HG03460 (cell line): ENCODE measurements around the gene TRNAU1AP.
"Not testable (repeated sequence)": the region's sequence is repeated elsewhere in the genome, so short reads cannot be mapped to it uniquely, and the experiment has no call there.

Source experiments
- ATAC-seq: cut with Tn5 transposase; IDR thresholded peaks from one replicate; pipeline ENCODE4 v1.9.1; 2021; ENCODE audit not compliant: unreplicated experiment

The TRNAU1AP gene

GRCh38 chr1:28552758-28553663, at the start of gene TRNAU1AP:
Gene TRNAU1AP (plus strand): TSS chr1:28553085. CDS start chr1:28553111, 26 bp downstream.
- peak; percentile 91 for ATAC-seq

GRCh38 chr1:28503117-28503516, 49.8 kb upstream of the TRNAU1AP start:
- ATAC-seq: no peak

GRCh38 chr1:28505406-28506187, 47.3 kb upstream of the TRNAU1AP start, which contains the start of gene RCC1:
Gene RCC1 (plus strand): TSS chr1:28506043. CDS start chr1:28529867, 23,824 bp downstream.
- peak; percentile 82 for ATAC-seq

GRCh38 chr1:28506907-28507246, 46.0 kb upstream of the TRNAU1AP start:
- no peak for ATAC-seq

GRCh38 chr1:28507247-28507645, 45.6 kb upstream of the TRNAU1AP start:
- ATAC-seq: no peak

- no peak for ATAC-seq
These were observed 45.0 kb upstream of the TRNAU1AP start for GRCh38 chr1:28507646-28508434.

GRCh38 chr1:28508435-28508754, 44.5 kb upstream of the TRNAU1AP start:
- no peak for ATAC-seq

- no peak for ATAC-seq
These were observed 43.1 kb upstream of the TRNAU1AP start for GRCh38 chr1:28509705-28510272.

GRCh38 chr1:28510273-28510969, 42.5 kb upstream of the TRNAU1AP start:
- ATAC-seq: no peak

GRCh38 chr1:28510970-28511440, 41.9 kb upstream of the TRNAU1AP start:
- no peak for ATAC-seq

- no peak for ATAC-seq
These were observed 40.8 kb upstream of the TRNAU1AP start for GRCh38 chr1:28512058-28512611.

- ATAC-seq: not testable (repeated sequence)
These were observed 38.4 kb upstream of the TRNAU1AP start for GRCh38 chr1:28514445-28514933.

GRCh38 chr1:28516518-28516956, 36.3 kb upstream of the TRNAU1AP start:
- no peak for ATAC-seq

GRCh38 chr1:28517649-28517999, 35.3 kb upstream of the TRNAU1AP start:
- ATAC-seq: no peak

GRCh38 chr1:28518000-28518744, 34.7 kb upstream of the TRNAU1AP start:
- peak; percentile 73 for ATAC-seq

GRCh38 chr1:28518745-28519341, 34.0 kb upstream of the TRNAU1AP start:
- no peak for ATAC-seq

GRCh38 chr1:28519946-28520725, 32.7 kb upstream of the TRNAU1AP start:
- no peak for ATAC-seq

- not testable (repeated sequence) for ATAC-seq
These were observed 32.1 kb upstream of the TRNAU1AP start for GRCh38 chr1:28520796-28521195.
